Natural killer cell treated with Interleukin-12 subunit alpha and Interleukin-12 subunit beta and Interleukin-15 and Interleukin-18, amount 100 ng/mL, for 72 hours (primary cell): ENCODE measurements around the gene AK2. TPM values are rescaled to one million over a fixed set of nuclear protein-coding genes. Genes with fewer than 3 reads are reported as not detected.
"Not testable (repeated sequence)": the region's sequence is repeated elsewhere in the genome, so short reads cannot be mapped to it uniquely, and the experiment has no call there.

Experiments
- ATAC-seq, 2 donors: fragments of 150-1000 bp; cut with Tn5 transposase in 1 of 2; sonication (Bioruptor Pico), chemical (Tn5 transposase) in 1 of 2; 2 replicates each; pipeline ENCODE4 v1.10.0; 2021
- DNase-seq: peaks from one replicate; pipeline ENCODE4 v3.0.0; 2022; ENCODE audit warnings: low spot score
- H3K27ac Mint-ChIP-seq, 2 donors: 1 replicate in 1 of 2; 2 replicates in 1 of 2; pipeline ENCODE4 v1.8.0; 2022; ENCODE audit warnings: mixed read lengths in 2 of 2, mild to moderate bottlenecking in 1 of 2, moderate library complexity in 1 of 2
- H3K27me3 Mint-ChIP-seq, 2 donors: 1 replicate in 1 of 2; 2 replicates in 1 of 2; pipeline ENCODE4 v1.8.0; 2022; ENCODE audit warnings: mixed read lengths in 2 of 2
- H3K36me3 Mint-ChIP-seq: one replicate; pipeline ENCODE4 v1.8.0; 2022; ENCODE audit warnings: mixed read lengths
- H3K4me1 Mint-ChIP-seq, 2 donors: 1 replicate in 1 of 2; 2 replicates in 1 of 2; pipeline ENCODE4 v1.8.0; 2022; ENCODE audit warnings: low read depth in 2 of 2, mixed read lengths in 2 of 2, mild to moderate bottlenecking in 1 of 2
- H3K4me3 Mint-ChIP-seq: one replicate; pipeline ENCODE4 v1.8.0; 2022; ENCODE audit warnings: mixed read lengths
- H3K9me3 Mint-ChIP-seq: 2 replicates; pipeline ENCODE4 v1.8.0; 2022; ENCODE audit warnings: mixed read lengths
- total RNA-seq, 2 donors: library from RNA; stranded (reverse); gene quantifications; one replicate each; pipeline ENCODE4 v1.2.3, GENCODE V29; 2022

The AK2 gene
- total RNA-seq, 2 donors from 2014 or later, result 379 to 475 TPM

DNA sequence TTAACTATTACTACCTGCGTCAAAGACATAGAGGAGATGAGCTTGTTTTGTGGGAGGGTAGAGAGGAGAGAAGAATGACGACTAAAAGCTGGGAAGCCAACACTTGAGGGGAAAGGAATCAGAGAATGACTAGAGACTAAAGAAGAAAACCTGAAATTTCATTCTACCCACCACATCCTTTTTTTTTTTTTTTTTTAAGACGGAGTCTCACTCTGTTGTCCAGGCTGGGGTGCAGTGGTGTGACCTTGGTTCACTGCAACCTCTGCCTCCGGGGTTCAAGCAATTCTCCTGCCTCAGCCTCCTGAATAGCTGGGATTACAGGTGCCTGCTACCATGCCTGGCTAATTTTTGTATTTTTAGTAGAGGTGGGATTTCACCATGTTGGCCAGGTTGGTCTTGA is 9.6 kb upstream of the AK2 start:
- not testable (repeated sequence) for H3K36me3 Mint-ChIP-seq, H3K9me3 Mint-ChIP-seq, H3K27me3 Mint-ChIP-seq, DNase-seq
- ATAC-seq, result peak; percentile 34 to 51
- H3K27ac Mint-ChIP-seq, result peak overlapping the region; percentile 88 to 95
- peak overlapping the region; percentile 85 for H3K4me3 Mint-ChIP-seq
- peaks cover 62 to 71% of the 10 kb centered on the region in 2 donors for H3K4me1 Mint-ChIP-seq

DNA sequence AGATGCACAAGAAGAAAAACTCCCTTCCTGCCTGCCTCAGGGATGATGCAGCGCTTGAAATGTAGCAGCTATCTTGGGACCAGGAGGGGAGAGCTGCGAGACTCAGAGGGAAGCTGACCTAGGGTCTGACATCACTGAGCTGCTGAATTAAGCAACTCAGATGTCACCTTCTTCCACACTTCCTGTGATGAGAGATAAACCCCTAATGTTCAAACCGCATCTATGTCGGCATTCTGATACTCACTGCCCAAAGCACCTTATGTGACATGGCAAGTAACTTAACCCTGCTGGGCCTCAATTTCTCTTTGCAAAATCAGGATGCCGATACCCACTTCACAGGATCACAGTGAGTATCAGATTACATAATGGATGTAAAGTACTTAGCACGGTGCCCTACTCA is 9.1 kb upstream of the AK2 start:
- Mint-ChIP-seq H3K27ac (peak overlapping the region; percentile 88 to 95), H3K4me3 (peak overlapping the region; percentile 85), H3K27me3 (peaks cover 0 to 2% of the 10 kb centered on the region in 2 donors), H3K9me3 (peaks cover 3% of the 10 kb centered on the region), H3K36me3 (peaks cover 5% of the 10 kb centered on the region), H3K4me1 (peaks cover 62 to 70% of the 10 kb centered on the region in 2 donors)
- ATAC-seq, result peak; percentile 93 to 95
- peak; percentile 88 for DNase-seq

GRCh38 chr1:33045246-33045645 is 8.6 kb upstream of the AK2 start:
- Mint-ChIP-seq H3K4me3 (peak overlapping the region; percentile 85), H3K27ac (peak overlapping the region; percentile 88 to 95), H3K36me3 (no peaks in the 10 kb centered on the region), H3K4me1 (peaks cover 61 to 64% of the 10 kb centered on the region in 2 donors), H3K9me3 (peaks cover 3% of the 10 kb centered on the region), H3K27me3 (no peaks in the 10 kb centered on the region)
- ATAC-seq, result peak; percentile 34 to 37
- DNase-seq, result no peak

DNA sequence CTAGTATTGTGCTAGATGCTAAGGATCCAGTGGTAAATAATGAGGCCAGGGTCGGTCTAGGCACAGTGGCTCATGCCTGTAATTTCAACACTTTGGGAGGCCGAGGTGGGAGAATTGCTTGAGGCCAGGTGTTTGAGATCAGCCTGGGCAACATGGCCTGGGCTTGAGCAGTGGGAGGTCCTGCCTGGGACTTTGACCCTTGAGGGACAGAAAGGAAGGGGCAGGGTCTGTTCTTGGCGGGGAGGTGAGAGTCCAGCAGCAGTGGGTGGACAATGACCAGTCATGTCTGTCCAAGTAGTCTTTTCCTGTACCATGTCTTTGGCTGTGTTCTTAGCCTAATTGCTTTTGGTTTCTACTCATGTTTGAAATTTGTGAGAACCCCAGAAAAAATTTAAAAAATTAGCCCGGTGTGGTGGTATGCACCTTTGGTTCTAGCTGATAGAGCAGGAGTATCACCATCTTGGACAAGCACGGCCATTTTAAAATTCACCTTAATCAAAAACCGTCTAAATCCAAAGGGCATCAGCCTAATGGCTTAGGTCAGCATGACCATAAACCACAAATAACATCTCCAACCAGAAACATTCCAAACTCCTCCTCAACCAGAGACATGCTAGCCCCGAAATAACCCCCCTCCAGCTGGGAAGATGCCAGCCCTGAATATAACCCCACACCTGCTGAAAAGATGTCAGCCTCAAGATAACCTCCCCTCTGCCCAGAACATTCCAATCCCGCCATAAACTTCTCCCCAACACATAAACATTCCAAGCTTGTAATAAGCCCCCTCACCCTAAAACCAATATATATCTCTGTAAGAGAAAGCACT is 6.8 kb upstream of the AK2 start:
- ATAC-seq, result no peak
- Mint-ChIP-seq H3K4me3 (no peak overlapping the region), H3K27ac (peak overlapping the region; percentile 88 to 95), H3K9me3 (peaks cover 3% of the 10 kb centered on the region), H3K27me3 (no peaks in the 10 kb centered on the region), H3K4me1 (peaks cover 57 to 61% of the 10 kb centered on the region in 2 donors), H3K36me3 (no peaks in the 10 kb centered on the region)
- DNase-seq, result no peak

GRCh38 chr1:33042831-33043230 is 6.1 kb upstream of the AK2 start:
- Mint-ChIP-seq H3K9me3 (peaks cover 3% of the 10 kb centered on the region), H3K27me3 (no peaks in the 10 kb centered on the region), H3K4me3 (no peak overlapping the region), H3K4me1 (peaks cover 53 to 55% of the 10 kb centered on the region in 2 donors), H3K27ac (peak overlapping the region; percentile 88 to 95), H3K36me3 (no peaks in the 10 kb centered on the region)
- no peak for DNase-seq
- no peak for ATAC-seq

DNA sequence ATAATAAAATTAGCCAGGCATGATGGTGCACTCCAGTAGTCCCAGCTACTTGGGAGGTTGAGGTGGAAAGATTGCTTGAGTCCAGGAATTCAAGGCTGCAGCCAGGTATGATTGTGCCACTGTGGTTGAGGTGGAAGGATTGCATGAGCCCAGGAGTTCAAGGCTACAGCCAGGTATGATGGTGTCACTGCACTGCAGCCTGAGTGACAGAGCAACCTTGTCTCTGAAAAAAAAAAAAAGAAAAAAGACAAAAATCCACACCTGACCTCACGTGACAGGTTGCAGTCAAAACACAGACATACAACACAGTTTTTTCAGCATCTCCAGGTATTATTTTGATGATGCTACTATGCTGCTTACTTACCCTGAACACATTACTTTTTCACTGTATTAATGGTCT is 4.3 kb upstream of the AK2 start:
- no peak for ATAC-seq

DNA sequence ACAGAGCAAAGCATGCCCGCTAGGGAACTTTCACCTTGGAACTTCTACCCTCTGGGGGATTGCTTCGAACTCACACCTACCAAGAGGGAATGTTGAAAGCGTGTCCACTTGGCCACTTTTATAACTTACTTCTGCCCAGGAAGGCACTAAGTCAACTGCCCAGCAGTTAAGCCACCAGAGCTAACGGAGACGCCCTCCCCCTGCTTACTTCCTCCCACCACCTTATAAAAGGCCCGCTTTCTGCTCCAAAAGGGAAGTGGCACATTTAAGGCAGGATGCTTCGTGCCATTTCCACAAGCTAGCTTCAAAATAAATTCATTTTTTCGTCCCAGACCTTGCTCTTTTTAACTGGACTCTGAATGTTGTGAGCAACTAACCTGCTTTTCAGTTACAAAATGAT is 3.2 kb upstream of the AK2 start:
- Mint-ChIP-seq H3K4me3 (no peak overlapping the region), H3K27ac (peak overlapping the region; percentile 36 to 81), H3K36me3 (peaks cover 18% of the 10 kb centered on the region), H3K9me3 (no peaks in the 10 kb centered on the region), H3K27me3 (no peaks in the 10 kb centered on the region), H3K4me1 (peaks cover 44 to 49% of the 10 kb centered on the region in 2 donors)
- ATAC-seq (no peak), DNase-seq (no peak)

More for the DNA sequence above, 4.3 kb upstream of the AK2 start:
- no peak for DNase-seq
- no peak overlapping the region for H3K4me3 Mint-ChIP-seq
- H3K9me3 Mint-ChIP-seq, result peaks cover 1% of the 10 kb centered on the region
- no peaks in the 10 kb centered on the region for H3K27me3 Mint-ChIP-seq
- no peak overlapping the region for H3K27ac Mint-ChIP-seq
- peaks cover 12% of the 10 kb centered on the region for H3K36me3 Mint-ChIP-seq
- peaks cover 47 to 50% of the 10 kb centered on the region in 2 donors for H3K4me1 Mint-ChIP-seq

DNA sequence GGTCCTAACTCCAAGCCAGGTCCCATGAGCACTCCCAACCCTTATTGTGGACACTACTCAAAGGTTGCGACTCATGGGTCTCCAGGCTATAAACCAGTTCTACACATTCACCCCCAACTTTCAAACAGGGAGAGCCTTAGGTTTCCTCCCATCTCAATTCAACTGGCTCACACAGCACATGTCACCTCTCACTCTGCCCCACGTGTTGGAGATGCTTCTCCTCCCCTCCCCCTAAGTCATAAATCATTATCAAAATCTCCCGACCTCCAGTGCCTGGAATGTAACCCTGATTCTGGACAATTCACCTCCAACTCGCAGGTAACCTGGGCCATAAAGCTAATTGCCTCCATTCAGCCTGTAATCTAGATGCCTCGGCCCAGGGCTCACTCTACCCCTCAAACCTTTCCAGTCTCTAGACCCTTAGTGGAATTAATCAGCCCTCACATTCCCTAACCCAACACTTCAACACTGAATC is 595 bp downstream of the AK2 start:
- peak overlapping the region; percentile 98 for H3K4me3 Mint-ChIP-seq
- ATAC-seq (peak; percentile 0 to 26), DNase-seq (no peak)
- peaks cover 52% of the 10 kb centered on the region in 2 donors for H3K4me1 Mint-ChIP-seq
- H3K27me3 Mint-ChIP-seq, result no peaks in the 10 kb centered on the region
- H3K36me3 Mint-ChIP-seq, result peaks cover 40% of the 10 kb centered on the region
- H3K9me3 Mint-ChIP-seq, result no peaks in the 10 kb centered on the region
- H3K27ac Mint-ChIP-seq, result peak overlapping the region; percentile 90 to 94

GRCh38 chr1:33032126-33032869 is 4.4 kb downstream of the AK2 start:
- no peaks in the 10 kb centered on the region for H3K27me3 Mint-ChIP-seq
- H3K36me3 Mint-ChIP-seq, result peaks cover 52% of the 10 kb centered on the region
- H3K9me3 Mint-ChIP-seq, result no peaks in the 10 kb centered on the region
- ATAC-seq (no peak), DNase-seq (no peak)
- H3K27ac Mint-ChIP-seq, result peak overlapping the region; percentile 44 to 74
- peak overlapping the region; percentile 85 for H3K4me3 Mint-ChIP-seq
- H3K4me1 Mint-ChIP-seq, result peaks cover 67 to 74% of the 10 kb centered on the region in 2 donors

DNA sequence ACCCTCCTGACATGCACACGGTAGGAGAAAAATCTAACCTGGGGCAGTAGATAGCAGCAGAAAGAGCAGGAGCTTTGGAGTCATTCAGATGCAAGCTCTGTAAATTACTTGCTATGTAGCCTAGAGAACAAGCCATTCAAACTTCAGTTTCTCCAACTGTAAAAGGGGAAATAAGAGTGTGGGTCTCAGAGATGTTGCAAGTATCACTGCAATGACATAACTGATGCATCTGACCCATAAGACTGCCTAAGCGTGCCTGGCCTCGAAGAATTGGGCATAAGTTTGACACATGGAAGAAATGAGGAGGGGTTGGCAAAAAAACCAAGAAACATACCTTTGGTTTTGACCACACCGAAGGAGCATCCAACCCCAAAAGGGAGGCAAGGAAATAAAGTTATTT is 5.2 kb downstream of the AK2 start:
- Mint-ChIP-seq H3K4me3 (peak overlapping the region; percentile 85), H3K27ac (peak overlapping the region; percentile 44 to 74), H3K4me1 (peaks cover 61 to 67% of the 10 kb centered on the region in 2 donors), H3K9me3 (no peaks in the 10 kb centered on the region), H3K27me3 (no peaks in the 10 kb centered on the region), H3K36me3 (peaks cover 45% of the 10 kb centered on the region)
- DNase-seq (no peak), ATAC-seq (no peak)

DNA sequence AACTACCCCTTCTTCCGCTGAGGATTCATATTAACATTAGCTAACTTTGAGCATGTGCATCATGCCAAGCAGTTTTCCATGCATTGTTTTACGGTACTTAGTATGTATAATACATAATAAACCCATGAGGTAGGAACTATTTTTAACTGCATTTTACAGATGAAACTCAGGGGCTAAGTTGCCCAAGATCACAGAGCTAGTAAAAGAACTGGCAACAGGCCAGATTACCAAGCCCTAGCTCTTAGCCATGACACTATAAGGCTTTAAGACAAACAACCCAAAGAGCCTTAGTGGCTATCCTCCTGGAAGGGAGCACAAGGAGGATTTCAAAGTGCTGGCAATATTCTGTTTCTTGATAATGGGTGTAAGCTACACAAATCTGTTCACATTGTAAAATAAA is 6.1 kb downstream of the AK2 start:
- Mint-ChIP-seq H3K9me3 (no peaks in the 10 kb centered on the region), H3K36me3 (peaks cover 37% of the 10 kb centered on the region)

GRCh38 chr1:33029921-33030320 is 6.8 kb downstream of the AK2 start:
- ATAC-seq, result no peak
- H3K4me3 Mint-ChIP-seq, result no peak overlapping the region
- H3K27ac Mint-ChIP-seq, result peak overlapping the region; percentile 38 to 44

More for the DNA sequence above, 6.1 kb downstream of the AK2 start:
- Mint-ChIP-seq H3K27me3 (no peaks in the 10 kb centered on the region), H3K27ac (peak overlapping the region; percentile 44 to 74), H3K4me1 (peaks cover 64 to 67% of the 10 kb centered on the region in 2 donors), H3K4me3 (no peak overlapping the region)
- DNase-seq (no peak), ATAC-seq (no peak)

DNA sequence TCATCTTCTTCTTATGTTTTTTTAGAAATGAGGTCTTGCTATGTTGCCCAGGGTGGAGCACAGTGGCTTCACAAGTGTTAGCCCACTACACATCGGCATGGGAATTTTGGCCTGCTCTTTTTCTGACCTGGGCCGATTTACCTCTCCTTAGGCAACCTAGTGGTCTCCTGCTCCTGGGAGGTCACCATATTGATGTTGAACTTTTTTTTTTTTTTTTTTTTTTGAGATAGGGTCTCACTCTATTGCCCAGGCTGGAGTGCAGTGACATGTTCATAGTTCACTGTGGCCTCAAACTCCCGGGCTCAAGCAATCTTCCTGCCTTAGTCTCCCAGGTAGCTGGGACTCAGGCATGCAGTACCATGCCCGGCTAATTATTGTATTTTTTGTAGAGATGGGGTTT is 7.5 kb downstream of the AK2 start:
- no peak for ATAC-seq

More at GRCh38 chr1:33029921-33030320, 6.8 kb downstream of the AK2 start:
- H3K27me3 Mint-ChIP-seq, result no peaks in the 10 kb centered on the region
- peaks cover 65 to 66% of the 10 kb centered on the region in 2 donors for H3K4me1 Mint-ChIP-seq
- H3K9me3 Mint-ChIP-seq, result no peaks in the 10 kb centered on the region
- H3K36me3 Mint-ChIP-seq, result peaks cover 34% of the 10 kb centered on the region
- no peak for DNase-seq

GRCh38 chr1:33025761-33026160 is 10.9 kb downstream of the AK2 start:
- H3K9me3 Mint-ChIP-seq, result no peaks in the 10 kb centered on the region
- no peaks in the 10 kb centered on the region for H3K27me3 Mint-ChIP-seq
- DNase-seq (no peak), ATAC-seq (no peak)
- H3K4me3 Mint-ChIP-seq, result peak overlapping the region; percentile 61
- peak overlapping the region; percentile 44 to 72 for H3K27ac Mint-ChIP-seq
- peaks cover 27% of the 10 kb centered on the region for H3K36me3 Mint-ChIP-seq
- peaks cover 47 to 65% of the 10 kb centered on the region in 2 donors for H3K4me1 Mint-ChIP-seq

More for the DNA sequence above, 7.5 kb downstream of the AK2 start:
- Mint-ChIP-seq H3K9me3 (no peaks in the 10 kb centered on the region), H3K36me3 (peaks cover 32% of the 10 kb centered on the region), H3K27ac (peak overlapping the region; percentile 38 to 44), H3K4me3 (no peak overlapping the region), H3K27me3 (no peaks in the 10 kb centered on the region), H3K4me1 (peaks cover 62 to 66% of the 10 kb centered on the region in 2 donors)
- no peak for DNase-seq
